GM10266 (cell line): ENCODE data around the gene UBE2L3.
"Not testable (repeated sequence)": the region's sequence is repeated elsewhere in the genome, so short reads cannot be mapped to it uniquely, and the experiment has no call there.

Experiments used
- DNase-seq: peaks from one replicate; pipeline ENCODE4 v3.0.0; 2012; ENCODE audit errors: extremely low spot score
- TF ChIP-seq, protein P1 (sequence below): IDR thresholded peaks from 2 replicates; pipeline ENCODE4 v1.5.1; 2012; ENCODE audit warnings: mild to moderate bottlenecking, low read depth; ENCODE audit not compliant: control insufficient read depth, insufficient read depth; ENCODE audit errors: missing control alignments

UBE2L3 gene

DNA sequence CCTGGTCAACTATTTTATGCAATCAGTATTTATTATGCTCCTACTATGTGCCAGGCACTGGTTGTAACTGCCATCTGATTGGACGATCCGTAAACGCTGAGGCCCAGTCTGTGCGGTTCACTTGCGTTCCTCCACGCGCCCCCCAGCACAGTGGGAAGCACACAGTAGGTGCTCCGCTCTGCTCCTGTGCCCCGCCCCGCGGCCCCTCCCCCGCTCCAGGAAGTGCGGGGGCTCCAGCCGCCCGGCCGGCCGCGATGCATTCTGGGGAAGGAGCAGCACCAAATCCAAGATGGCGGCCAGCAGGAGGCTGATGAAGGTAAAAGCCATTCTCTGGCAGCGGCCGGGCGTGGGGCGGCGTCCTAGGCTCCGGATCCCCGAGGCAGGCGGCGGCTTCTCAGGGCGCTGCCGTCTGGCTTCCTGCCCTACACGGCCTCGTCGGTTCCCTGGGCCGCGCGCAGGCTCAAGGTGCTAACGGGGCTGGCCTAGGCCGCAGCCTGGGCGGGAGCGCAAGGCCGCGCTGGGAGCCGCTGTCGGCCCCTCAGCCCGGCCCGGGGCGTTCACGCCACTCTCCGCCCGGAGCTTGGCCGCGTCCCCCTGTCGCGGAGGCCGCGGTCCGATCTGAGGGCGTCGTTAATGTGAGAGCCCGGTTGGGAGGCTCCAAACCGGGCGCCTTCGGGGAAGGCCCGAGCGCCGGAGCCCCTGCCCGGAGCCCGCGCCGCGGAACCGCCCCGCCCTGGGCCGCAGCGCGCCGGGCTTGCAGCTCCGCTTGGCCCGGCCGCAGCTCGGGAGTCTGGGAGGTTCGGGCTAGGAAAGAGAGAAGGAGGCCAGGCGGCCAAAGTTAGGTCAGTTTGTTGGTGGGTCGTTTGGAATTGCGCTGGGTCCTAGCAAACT, at the start of gene UBE2L3:
TSS of gene UBE2L3 (plus strand) at position 259 of the 891 bp plus-strand sequence. CDS start at position 290, 31 bp downstream.
- peak; percentile 93 for DNase-seq
- TF ChIP-seq, protein P1, sequence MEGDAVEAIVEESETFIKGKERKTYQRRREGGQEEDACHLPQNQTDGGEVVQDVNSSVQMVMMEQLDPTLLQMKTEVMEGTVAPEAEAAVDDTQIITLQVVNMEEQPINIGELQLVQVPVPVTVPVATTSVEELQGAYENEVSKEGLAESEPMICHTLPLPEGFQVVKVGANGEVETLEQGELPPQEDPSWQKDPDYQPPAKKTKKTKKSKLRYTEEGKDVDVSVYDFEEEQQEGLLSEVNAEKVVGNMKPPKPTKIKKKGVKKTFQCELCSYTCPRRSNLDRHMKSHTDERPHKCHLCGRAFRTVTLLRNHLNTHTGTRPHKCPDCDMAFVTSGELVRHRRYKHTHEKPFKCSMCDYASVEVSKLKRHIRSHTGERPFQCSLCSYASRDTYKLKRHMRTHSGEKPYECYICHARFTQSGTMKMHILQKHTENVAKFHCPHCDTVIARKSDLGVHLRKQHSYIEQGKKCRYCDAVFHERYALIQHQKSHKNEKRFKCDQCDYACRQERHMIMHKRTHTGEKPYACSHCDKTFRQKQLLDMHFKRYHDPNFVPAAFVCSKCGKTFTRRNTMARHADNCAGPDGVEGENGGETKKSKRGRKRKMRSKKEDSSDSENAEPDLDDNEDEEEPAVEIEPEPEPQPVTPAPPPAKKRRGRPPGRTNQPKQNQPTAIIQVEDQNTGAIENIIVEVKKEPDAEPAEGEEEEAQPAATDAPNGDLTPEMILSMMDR = no peak

DNA sequence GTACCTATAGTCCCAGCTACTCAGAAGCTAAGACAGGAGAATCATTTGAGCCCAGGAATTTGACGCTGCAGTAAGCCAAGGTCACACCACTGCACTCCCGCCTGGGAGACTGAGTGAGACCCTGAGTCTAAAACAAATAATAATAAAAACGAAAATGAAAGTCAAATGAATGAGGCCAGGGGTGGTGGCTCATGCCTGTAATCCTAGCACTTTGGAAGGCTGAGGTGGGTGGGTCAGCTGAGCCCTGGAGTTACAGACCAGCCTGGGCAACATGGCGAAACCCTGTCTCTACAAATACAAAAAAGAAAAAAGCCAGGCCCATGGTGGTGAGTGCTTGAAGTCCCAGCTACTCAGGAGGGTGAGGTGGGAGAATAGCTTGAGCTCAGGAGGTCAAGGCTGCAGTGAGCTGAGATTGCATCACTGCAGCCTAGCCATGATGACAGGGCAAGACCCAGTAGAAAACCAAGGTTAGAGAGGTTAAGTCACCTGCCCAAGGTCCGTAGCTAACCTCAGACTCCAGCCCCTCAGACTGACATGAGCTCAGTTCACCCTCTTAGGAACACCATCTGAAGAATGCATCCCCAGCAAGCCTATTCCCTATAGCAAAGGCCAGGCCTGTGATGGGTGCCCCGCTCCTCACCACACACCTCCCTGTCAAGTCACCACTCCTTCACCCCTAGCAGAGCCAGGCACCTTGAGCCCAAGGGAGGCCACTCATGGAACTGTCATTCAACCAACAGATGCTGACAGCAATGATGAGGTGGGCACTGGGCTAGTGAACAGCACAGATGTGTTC, 40.6 kb upstream of the UBE2L3 start:
- not testable (repeated sequence) for DNase-seq

DNA sequence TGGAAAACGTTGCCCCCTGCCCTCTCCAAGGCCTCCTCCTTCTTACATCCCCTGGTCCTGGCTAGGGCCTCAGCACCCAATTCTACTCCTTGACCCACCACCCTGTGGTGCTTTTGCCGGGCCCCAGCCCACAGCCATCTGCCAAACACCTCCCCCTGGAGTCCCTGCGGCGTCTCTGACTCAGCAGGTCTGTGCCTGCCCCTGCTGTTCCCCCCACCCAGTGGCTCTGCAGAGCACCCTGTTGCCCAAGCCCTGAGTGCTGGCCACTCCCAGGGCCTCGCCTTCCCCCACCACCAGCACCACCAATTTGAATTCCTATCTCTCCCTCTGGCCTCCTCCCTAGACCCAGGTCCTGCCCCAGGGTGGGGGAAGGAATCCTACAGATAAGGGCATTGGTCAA, 36.0 kb upstream of the UBE2L3 start:
- not testable (repeated sequence) for DNase-seq

DNA sequence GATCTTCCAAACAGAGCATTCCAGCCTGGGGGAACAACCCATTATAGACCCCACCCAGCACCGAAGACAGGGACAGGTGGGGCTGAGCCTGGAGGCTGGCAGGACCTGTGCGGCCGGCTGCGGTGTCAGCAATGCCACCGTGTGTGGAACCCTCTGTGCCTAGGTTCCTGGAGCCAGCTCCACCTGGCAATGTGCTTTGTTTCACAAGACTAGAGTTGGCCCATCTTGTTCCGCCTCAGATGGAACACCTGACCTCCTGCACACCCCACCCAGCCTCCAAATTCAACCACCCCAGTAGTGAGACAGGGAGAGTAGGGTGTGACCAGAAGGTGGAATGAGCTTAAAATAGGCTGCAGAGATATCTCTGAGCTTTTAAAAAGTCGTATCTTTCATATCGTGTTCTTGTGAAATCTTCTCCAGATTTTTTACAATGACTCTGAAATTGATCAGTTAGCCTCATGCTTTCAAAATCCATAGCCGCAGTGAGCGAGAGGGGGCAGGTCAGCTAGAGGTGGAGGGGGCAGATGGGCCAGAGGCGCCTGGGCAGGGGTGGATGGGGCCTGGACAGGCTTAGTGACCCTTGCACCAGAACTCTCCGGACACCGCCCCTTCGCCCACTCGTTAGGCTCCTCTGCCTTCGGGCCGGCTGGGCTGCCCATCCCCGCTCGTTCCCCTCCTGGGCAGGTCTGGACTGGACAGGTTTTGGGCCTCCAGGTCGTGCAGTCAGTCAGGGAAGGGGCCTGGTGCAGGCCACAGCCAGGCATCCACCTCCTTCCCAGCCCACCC, 34.5 kb upstream of the UBE2L3 start:
- not testable (repeated sequence) for DNase-seq

DNA sequence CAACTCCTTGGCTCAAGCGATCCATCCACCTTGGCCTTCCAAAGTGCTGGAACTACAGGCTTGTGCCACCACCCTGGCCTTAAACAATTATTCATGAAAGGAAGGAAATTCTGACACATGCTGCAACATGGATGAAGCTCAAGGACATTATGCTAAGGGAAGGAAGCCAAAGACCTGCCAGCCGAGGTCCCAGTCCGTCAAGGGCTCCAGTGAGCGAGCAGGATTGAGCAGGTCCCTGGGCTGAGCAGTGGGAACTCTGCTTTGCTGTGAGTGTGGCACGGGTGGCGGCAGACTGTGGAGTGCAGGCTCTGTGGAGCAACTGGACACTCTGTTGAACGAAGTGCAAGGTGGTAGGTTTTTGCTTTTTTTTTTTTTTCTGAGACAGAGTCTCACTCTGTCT, 27.7 kb upstream of the UBE2L3 start:
- DNase-seq = not testable (repeated sequence)

DNA sequence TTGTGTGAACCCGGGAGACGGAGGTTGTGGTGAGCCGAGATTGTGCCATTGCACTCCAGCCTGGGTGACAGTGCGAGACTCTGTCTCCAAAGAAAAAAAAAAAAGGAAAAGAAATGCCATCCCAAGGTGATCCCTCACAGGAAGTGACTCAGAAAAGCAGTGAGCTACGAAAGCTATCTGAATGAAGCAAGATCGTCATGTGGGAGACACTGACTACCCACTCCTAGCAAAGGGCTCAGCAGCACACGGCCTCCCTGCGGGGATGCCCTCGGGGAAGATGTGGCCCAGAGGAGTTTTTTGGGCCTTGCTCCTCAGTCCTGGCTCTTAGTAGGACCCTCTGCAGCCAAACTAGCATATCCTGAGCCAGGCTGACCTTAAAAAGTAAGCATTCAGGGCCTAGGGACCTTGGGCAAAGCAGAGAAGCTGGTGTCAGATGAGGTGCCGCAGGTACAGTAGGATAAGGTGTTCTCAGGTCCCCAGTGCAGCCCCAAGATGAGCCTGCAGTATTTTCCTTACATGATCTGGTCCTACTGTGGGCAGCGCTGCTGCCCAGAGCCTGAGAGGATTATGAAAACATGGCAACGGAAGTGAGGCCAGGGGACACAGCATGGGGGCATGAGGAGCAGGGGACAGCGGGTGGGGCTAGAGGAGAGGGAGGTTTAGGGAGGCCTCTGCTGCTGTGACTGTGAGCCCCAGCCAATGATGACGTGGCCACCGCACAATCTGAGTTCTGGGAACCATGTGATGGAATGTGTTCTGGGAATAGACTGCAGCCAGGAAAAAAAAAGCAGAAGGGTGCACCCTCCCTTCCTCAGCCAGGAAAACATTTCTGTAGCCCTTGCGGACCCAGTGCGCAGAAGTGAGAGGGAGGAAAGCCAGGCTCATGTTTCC, 22.8 kb upstream of the UBE2L3 start:
- not testable (repeated sequence) for DNase-seq

DNA sequence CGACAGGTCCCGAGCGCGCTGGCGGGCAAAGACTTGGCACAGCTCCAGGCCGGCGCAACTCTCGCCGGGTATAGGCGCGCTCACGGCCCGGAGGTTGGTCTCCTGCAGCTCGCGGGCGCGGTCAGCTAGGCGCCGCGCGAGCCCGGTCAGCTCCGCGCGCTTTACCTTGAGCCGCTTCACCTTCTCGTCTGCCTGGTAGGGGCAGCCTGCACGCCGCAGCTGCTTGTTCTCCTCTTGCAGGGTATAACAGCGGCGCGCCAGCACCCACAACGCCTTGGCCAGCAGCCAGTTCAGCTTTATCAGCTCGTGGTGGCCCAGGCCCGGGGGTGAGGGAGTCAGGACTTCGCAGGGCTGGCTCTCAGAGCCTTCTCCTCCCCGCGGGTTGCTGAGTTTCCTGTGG, 18.0 kb upstream of the UBE2L3 start:
- DNase-seq = not testable (repeated sequence)

DNA sequence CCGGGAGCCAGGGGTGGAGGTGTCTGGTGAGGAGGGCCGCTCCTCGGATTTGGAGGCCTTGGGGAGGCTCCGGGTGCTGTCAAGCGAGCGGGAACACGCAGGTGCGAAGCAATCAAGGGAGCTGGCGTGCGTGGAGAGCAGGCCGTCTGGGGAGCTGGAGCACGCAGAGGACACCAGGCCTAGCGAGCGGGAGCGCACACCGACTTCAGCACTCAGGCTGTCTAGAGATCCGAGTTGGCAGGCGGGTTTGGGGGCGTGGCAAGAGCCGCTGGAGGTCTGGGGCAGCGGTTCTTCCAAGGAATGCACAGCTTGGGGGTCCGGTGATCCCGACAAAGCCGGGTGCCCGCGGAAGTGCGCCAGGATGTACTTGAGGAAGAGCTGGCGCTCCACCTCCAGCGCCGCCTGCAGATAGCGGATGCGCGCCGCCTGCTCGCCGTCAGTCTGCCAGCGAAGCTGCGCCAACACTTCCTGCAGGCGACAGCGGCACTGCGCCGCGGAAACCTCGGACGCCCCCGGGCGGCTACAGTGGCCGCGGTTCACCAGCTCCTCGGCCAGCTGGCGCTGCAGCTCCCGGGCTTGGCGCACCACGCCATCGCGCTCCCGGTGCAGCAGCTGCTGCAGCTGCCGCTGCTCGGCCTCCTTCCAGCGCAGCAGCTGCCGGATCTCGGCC, 17.4 kb upstream of the UBE2L3 start:
- not testable (repeated sequence) for DNase-seq

DNA sequence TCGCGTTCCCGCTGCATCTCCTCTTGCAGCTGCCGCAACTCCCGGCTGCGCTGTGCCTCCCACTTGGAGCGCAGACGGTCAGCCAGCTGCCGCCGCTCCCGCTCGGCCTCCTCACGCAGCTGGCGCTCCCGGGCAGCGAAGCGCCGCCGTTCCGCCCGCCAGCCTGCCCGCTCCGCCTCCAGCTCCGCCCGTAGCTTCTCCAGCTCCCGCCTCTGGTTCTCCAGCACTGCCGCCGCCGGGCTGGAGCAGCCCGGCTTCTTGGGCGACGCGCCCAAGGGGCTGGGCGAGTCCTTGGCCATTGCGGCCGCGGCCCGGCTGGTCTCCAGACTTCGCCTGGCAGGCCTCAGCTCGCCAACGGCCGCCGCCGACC, 16.9 kb upstream of the UBE2L3 start:
- DNase-seq = not testable (repeated sequence)

DNA sequence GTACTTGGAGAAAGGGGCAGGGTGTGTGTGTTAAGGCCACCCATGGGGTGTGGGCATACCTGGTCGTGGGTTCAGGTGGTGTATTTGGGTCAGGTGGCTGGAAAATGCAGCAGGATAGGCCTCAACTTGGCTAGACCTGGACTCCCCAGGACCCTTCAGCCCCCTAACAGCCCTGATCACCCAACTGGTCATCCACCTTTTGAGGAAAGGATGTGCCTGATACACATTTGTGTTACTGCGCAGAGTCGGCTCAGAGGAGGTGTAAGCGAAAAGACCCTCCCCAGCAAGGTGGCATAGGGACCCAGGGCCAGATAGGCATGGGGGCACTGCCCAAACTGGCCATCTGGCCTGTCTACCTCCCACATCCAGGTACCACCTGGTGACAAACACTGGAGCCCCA, 16.2 kb upstream of the UBE2L3 start, which contains the start of gene RIMBP3C:
TSS of gene RIMBP3C (minus strand) at position 101 of the 400 bp plus-strand sequence. CDS start 485 bp downstream, outside the sequence.
- not testable (repeated sequence) for DNase-seq

DNA sequence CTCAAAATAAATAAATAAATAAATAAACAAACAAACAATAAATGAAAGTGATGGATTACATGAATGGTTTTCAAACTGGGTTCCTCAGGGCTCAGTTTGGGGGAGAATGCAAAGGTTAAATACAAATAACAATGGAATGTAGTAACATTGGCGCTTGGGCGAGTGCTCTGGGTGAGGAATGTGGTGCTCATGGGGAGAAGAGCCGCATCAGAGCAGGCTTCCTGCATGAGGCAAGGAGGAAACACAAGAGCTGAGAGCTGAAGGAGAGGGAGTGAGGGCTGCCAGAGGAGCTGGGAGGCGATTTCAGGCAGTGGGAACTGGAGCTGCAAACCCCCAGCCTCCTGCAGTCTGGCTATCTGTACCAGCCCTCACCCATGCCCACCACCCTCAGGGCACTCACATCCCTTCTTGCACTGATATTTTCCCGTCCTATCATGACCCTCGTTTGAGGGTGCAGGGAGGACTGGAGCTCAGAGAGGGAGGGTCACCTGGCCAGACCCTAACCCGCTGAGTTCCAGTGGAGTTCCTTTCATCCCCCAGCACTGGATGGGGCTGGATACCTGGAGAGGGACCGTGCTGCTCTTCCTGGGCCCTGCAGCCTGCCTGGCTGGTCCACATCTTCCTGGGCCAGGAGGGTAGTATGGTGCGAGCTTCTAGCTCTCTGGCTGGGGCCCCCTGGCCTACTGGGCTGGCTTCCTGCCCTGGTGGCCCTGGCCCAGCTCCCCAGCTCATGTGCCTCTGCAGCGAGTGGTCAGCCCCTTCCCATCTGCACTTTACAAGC, 8.0 kb upstream of the UBE2L3 start:
- DNase-seq = not testable (repeated sequence)

DNA sequence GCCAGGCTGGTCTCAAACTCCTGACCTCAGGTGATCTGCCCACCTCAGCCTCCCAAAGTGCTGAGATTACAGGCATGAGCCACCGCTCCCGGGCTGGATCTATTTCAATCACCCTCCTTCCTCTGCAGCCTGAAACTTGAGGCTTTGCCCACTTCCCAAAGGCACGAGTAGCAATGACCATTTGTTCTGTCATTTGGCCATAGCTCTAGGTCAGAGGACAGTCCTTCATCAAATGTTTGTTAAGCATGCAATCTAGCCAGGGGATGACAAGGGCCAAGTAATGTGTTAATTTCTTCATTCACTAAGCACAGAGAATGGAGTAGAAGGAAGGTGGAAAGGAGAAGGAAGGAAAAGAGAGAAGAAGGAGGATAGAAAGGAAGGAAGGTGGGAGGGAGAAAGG, 6.9 kb upstream of the UBE2L3 start:
- not testable (repeated sequence) for DNase-seq
